HTR-8/SVneo (cell line): ENCODE measurements around the gene TCERG1L.
"Not testable (repeated sequence)": the region's sequence is repeated elsewhere in the genome, so short reads cannot be mapped to it uniquely, and the experiment has no call there.

Experiments used
- DNase-seq: peaks from one replicate; pipeline ENCODE4 v3.0.0; 2011; ENCODE audit warnings: low spot score, mixed read lengths; ENCODE audit not compliant: insufficient read length
- FAIRE-seq: peaks from 2 replicates; lab custom pipeline; 2011; peaks lifted over from hg19 to GRCh38; lab: Jason Lieb, UNC

The TCERG1L gene

DNA sequence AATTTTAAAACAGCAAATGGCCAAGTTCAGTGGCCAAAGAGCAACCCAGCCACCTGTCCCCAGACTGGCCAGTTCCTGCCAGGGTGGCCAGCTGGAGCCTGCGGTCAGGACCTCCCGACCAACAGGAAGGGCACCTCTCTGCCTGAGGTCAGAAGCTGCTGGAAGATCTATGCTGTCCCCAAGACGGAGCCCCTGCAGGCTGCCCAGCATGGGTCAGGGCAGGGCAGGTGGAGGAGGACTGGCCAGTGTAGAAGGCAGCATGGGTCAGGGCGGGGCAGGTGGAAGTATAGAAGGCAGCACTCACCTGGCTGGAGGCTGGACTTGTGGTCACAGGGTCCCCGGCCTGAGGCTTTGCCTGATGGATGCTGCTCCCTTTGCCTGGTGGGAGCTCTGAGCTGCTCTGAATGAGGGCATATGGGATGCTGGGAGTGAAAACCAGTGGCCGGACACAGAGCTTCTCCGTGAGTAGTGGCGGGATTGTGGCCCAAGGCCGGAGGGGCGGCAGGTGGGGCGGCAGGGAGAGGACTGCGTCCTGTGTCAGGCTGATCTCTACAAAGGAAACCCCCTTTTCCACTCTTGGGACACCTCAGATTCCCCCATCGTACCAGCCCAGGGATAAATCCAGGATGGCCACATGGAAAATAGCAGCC lies 229.2 kb downstream of the TCERG1L start:
- no peak for DNase-seq
- FAIRE-seq, result no peak

DNA sequence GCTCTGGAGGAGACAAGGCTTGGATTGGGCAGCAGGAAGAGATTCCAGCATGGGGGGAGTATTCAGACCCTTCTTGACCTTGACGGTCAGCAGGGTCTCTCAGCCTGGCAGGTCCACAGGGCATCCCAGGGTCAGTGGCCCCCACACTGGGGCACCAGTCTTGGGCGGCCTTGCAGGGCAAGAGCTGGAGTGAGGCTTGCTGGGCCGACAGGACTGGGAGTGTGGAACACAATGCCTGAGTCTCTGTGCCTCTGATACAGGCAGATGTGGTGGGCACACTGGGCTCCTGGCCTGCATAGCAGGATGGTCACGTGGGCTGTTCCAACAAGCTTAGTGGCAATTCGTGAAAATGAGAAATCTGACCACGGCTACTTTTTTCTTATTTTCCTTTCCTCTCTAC lies 229.7 kb downstream of the TCERG1L start:
- DNase-seq, result no peak
- no peak for FAIRE-seq

DNA sequence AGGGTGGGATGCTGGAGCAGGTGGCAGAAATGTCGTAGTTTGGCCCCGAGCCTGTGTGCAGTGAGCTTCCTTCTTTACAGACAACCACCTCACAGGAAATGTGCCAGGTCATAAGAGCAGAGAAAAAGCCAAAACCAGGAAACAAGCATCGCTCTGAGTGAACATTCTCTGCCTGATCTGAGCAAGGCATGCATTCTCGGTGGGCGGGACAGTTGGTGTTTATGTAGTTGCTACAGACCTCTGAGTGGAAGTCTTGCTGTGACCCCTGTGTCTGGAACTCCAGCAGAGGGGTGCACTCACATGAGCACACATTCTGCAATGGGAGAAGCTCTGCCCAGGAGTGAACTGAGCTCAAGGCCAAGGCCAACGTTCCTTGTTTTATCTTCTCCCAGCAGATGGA lies 230.1 kb downstream of the TCERG1L start:
- FAIRE-seq (no peak), DNase-seq (no peak)

GRCh38 chr10:131080571-131080970 lies 230.9 kb downstream of the TCERG1L start:
- no peak for DNase-seq
- no peak for FAIRE-seq

- FAIRE-seq, result no peak
These were observed 232.2 kb downstream of the TCERG1L start for GRCh38 chr10:131079314-131079713.

DNA sequence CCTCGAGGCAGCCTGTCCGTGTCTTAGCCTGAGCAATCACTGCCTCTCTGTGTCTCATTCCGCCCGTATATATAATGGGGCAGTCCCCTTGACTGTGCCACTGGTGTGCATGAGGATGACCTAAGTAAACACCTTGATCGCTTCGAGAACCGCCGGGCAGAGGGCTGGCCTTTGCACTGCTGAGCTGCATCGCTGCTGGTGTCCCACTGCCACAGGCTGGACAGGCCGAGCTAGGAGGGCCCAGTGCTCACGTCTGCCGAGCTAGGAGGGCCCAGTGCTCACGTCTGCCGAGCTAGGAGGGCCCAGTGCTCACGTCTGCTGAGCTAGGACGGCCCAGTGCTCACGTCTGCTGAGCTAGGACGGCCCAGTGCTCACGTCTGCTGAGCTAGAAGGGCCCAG lies 232.6 kb downstream of the TCERG1L start:
- FAIRE-seq, DNase-seq: not testable (repeated sequence)

More at GRCh38 chr10:131079314-131079713, 232.2 kb downstream of the TCERG1L start:
- no peak for DNase-seq

- FAIRE-seq (no peak), DNase-seq (no peak)
These were observed 233.2 kb downstream of the TCERG1L start for GRCh38 chr10:131078131-131078881.

DNA sequence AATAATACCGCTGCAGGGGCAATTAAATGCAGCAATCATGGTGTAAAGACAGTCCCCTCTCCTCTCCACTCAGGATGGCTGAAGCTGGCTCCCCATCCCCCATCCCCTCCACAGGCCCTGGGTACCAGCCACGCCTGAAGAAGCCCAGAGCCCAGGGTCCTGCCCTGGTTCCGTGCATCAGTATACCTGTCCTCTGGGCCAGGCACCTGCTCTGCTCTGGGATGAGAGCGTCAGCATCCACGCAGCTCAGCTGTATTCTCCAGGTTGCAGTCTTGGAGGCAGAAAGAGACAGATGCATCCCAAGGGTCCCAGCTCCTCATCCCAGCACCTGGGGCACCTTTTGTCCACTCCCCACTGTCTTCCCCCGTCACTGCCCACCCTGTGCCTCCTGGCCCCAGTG lies 233.8 kb downstream of the TCERG1L start:
- DNase-seq, result no peak
- no peak for FAIRE-seq

DNA sequence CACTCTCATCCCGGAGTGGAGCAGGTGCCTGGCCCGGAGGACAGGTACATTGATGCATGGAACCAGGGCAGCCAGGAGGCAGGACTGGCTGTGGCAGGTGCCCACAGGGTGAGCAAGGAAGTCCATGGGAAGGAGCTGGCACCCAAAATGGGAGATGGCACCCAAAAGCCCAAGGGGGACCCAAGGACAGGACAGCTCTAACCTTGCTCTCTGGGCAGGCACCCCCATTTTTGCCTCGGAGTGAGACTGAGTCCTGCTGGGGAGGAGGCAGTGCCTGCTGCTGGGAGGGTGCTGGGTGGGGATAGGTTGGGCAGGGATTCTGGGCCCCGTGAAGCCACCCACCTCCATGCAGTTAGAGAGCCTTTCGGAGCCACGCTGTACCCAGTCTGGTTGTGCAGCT lies 234.5 kb downstream of the TCERG1L start:
- FAIRE-seq, result no peak
- no peak for DNase-seq

- DNase-seq (no peak), FAIRE-seq (no peak)
These were observed 235.2 kb downstream of the TCERG1L start for GRCh38 chr10:131076356-131076755.

DNA sequence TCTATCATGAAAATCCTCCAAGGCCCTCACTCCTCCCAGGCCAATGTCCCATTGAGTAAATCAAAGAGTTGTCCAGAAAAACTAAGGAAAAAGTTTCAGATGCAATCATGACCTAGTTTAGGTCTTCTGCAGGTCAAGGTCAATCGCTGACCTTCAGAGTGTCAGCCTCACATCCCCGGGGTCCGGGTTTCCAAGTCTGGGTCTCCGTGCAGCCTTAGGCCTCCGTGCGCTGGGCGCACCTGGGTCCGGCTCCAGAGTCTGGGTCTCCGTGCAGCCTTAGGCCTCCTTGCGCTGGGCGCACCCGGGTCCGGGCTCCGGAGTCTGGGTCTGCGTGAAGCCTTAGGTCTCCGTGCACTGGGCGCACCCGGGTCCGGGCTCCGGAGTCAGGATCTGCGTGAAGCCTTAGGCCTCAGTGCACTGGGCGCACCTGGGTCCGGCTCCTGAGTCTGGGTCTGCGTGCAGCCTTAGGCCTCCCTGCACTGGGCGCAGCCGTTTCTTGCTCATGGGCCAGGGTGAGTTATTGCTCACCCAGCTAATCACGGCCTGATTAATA lies 236.2 kb downstream of the TCERG1L start:
- FAIRE-seq (no peak), DNase-seq (no peak)

DNA sequence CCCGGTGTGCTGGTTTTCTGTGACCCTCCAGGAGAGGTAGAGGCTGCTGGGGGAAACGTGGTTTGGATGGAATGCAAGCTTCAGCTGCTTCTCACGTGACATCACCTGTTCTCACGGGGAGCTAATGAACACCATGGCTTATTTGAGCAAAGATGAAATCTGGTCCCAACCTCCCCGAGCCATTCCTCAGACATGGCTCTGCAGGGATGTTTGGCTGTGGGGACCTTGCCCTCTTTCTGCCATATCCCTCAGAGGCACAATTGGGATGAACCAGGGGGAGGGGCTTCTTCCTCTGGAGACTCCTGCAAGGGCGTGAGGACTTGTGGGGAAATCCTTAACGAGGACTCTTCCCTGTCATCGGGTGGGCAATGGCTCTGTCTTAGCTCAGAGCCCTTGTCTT lies 236.8 kb downstream of the TCERG1L start:
- DNase-seq (no peak), FAIRE-seq (no peak)

DNA sequence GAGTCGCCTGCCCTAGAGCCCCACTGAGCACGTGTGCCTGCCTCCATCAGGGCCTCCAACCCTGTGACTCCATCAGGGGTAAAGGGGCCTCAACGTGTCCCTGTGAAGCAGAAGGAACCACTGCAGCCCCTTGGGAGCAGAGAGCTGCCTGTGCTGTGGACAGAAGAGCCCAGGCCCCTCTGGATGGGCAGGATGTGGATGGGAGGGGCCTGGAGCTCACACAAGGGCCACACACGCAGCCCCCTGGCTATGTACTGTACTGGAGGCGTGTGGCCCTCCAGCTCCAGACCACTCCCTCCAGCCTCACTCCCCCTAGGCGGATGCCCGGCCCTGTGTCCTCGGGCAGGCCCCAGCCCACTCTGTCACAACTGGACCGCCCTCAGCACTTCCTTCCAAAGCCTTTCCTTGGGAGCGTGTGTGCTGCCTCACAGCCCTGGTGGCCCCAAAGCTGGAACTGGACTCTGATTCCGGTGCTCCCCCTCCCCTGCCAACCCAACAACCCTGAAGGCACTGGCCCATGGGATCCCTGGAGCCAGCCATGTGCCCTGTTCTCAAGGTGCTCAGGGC lies 238.0 kb downstream of the TCERG1L start:
- FAIRE-seq (no peak), DNase-seq (no peak)

- FAIRE-seq (peak; percentile 95), DNase-seq (no peak)
These were observed 238.7 kb downstream of the TCERG1L start for GRCh38 chr10:131072651-131073468.

DNA sequence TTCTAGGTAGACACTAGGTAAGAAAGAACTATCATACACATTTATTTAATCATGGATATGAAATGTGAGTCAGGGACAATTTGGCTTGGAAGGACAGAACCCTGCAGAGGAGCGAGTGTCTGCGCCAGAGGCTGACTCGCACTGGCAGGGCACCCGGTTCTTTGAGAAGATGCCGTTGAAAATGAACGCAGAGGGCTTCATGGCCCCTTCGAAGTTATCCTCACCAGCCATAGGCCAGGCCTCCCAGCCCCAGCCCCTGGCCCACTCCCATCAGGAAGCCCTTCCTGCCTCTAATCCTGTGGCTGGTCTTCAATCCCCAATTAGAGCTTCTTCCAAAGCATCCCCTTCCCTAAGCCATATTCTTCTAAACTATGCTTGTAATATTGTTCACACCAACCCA lies 239.8 kb downstream of the TCERG1L start:
- no peak for FAIRE-seq
- DNase-seq, result no peak

DNA sequence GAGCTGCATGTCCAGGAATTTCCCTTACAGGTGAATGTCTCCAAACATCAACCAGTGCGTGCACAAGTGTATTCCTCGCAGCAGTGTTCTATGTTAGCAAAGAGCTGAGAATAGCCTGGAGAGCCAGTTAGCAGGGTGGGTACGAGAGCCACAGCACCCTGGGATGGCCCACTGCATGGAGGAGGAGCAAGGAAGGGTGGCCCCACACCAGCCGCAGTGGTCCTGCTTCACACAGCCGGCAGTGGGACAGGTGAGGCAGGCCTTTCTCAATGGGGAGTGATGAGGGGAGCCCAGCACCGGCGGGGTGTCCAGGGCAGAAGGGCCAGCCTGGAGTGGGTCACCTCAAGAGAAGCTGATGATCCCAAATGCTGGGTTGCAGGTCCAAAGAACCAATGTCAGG lies 240.7 kb downstream of the TCERG1L start:
- FAIRE-seq, result no peak
- DNase-seq, result no peak

- FAIRE-seq (no peak), DNase-seq (no peak)
These were observed 242.8 kb downstream of the TCERG1L start for GRCh38 chr10:131068760-131069159.

- no peak for FAIRE-seq
These were observed 243.2 kb downstream of the TCERG1L start for GRCh38 chr10:131068311-131068710.

DNA sequence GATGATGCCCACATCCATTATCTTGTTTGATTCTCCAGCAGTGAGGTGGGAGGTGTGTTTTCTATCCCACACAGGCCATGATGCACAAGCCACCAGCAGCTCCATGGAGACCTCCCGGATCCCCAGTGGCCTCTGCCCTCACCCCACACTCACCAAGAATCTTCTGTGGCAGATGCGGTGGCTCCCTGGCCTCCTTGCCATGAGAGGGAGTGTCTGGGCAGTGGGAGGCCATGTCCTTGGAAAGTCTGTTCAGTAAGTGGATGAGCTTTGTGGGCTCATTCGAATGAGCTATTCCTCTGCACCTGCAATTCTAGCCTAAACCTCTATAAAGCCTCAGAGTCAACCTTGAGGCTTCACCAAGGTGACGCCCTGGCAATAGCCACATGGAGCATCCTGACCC lies 243.8 kb downstream of the TCERG1L start:
- no peak for FAIRE-seq

More at GRCh38 chr10:131068311-131068710, 243.2 kb downstream of the TCERG1L start:
- no peak for DNase-seq

GRCh38 chr10:131065673-131066305 lies 245.7 kb downstream of the TCERG1L start:
- FAIRE-seq (no peak), DNase-seq (no peak)

More for the DNA sequence above, 243.8 kb downstream of the TCERG1L start:
- DNase-seq, result no peak
